CD14-positive monocyte (primary cell): ENCODE measurements around the gene TMTC3. TPM values are rescaled to one million over a fixed set of nuclear protein-coding genes. Genes with fewer than 3 reads are reported as not detected.

Experiments
- DNase-seq, 3 donors: peaks; one replicate each; pipeline ENCODE4 v3.0.0-alpha.2; 2011 to 2022
- H2AFZ ChIP-seq: 2 replicates; pipeline ENCODE4 v1.6.0; 2012; ENCODE audit warnings: mild to moderate bottlenecking, low read depth, low read length, inconsistent platforms; ENCODE audit not compliant: insufficient read depth, poor library complexity, severe bottlenecking
- H3K27ac ChIP-seq, 2 donors: 1 replicate in 1 of 2; 2 replicates in 1 of 2; pipeline ENCODE4 v1.5.1; 2012 to 2013; ENCODE audit warnings: low read length in 2 of 2, control low read depth in 1 of 2, inconsistent platforms in 1 of 2, low read depth in 1 of 2, mild to moderate bottlenecking in 1 of 2
- H3K27me3 ChIP-seq, 2 donors: one replicate each; pipeline versions ENCODE4 v1.6.0 to v1.6.1; 2011 to 2013; ENCODE audit warnings: low read length in 2 of 2; ENCODE audit not compliant: control insufficient read depth in 2 of 2, insufficient read depth in 2 of 2
- H3K36me3 ChIP-seq, 2 donors: replicated peaks in 1 of 2; 1 replicate in 1 of 2; 2 replicates in 1 of 2; pipeline versions ENCODE4 v1.5.1 to v1.6.1; 2012 to 2013; ENCODE audit warnings: low read length in 2 of 2, control low read depth in 1 of 2, inconsistent platforms in 1 of 2, mild to moderate bottlenecking in 1 of 2; ENCODE audit not compliant: insufficient read depth in 2 of 2, control insufficient read depth in 1 of 2
- H3K4me1 ChIP-seq, 2 donors: 1 replicate in 1 of 2; 2 replicates in 1 of 2; pipeline versions ENCODE4 v1.5.1 to v1.6.1; 2012 to 2013; ENCODE audit warnings: low read length in 2 of 2, control low read depth in 1 of 2, inconsistent platforms in 1 of 2, mild to moderate bottlenecking in 1 of 2, moderate library complexity in 1 of 2; ENCODE audit not compliant: insufficient read depth in 2 of 2, control insufficient read depth in 1 of 2
- H3K4me2 ChIP-seq: replicated peaks from 2 replicates; pipeline ENCODE3; 2012; ENCODE audit warnings: low read length, moderate library complexity, mild to moderate bottlenecking; ENCODE audit not compliant: poor library complexity, severe bottlenecking; ENCODE audit errors: extremely low read depth
- H3K4me3 ChIP-seq, 3 experiments: fragments of 200-600 bp in 1 of 3; sonication (generic) in 1 of 3; replicated peaks in 1 of 3; 1 replicate in 2 of 3; 2 replicates in 1 of 3; pipeline ENCODE4 v1.5.1; 2011 to 2013; ENCODE audit warnings: low read length in 3 of 3, mild to moderate bottlenecking in 3 of 3, control low read depth in 2 of 3, low read depth in 2 of 3, inconsistent platforms in 1 of 3, moderate library complexity in 1 of 3
- H3K79me2 ChIP-seq: 2 replicates; pipeline ENCODE4 v1.6.0; 2012; ENCODE audit warnings: mild to moderate bottlenecking, control low read depth, inconsistent platforms, low read length, moderate library complexity; ENCODE audit not compliant: insufficient read depth
- H3K9ac ChIP-seq: 2 replicates; pipeline ENCODE4 v1.6.0; 2017; ENCODE audit warnings: low read length, mild to moderate bottlenecking; ENCODE audit not compliant: insufficient read depth, poor library complexity, severe bottlenecking
- H3K9me3 ChIP-seq, 2 donors: replicated peaks in 1 of 2; 1 replicate in 1 of 2; 2 replicates in 1 of 2; pipeline versions ENCODE4 v1.5.1 to v1.6.1; 2012 to 2013; ENCODE audit warnings: low read length in 2 of 2, control low read depth in 1 of 2; ENCODE audit not compliant: control insufficient read depth in 1 of 2, insufficient read depth in 1 of 2
- H4K20me1 ChIP-seq: 2 replicates; pipeline ENCODE4 v1.6.0; 2012; ENCODE audit warnings: mild to moderate bottlenecking, low read length, control low read depth, moderate library complexity; ENCODE audit not compliant: insufficient read depth
- H3K27ac Mint-ChIP-seq, 7 donors: one replicate each; pipeline ENCODE4 v1.8.0; 2020; ENCODE audit warnings: mild to moderate bottlenecking in 7 of 7, mixed read lengths in 7 of 7, moderate library complexity in 6 of 7, inconsistent platforms in 2 of 7
- H3K27me3 Mint-ChIP-seq, 3 donors: one replicate each; pipeline ENCODE4 v1.8.0; 2021 to 2022; ENCODE audit warnings: low read depth in 3 of 3, mild to moderate bottlenecking in 3 of 3, mixed read lengths in 3 of 3, moderate library complexity in 3 of 3, inconsistent platforms in 1 of 3
- H3K36me3 Mint-ChIP-seq, 2 donors: one replicate each; pipeline ENCODE4 v1.8.0; 2020; ENCODE audit warnings: mixed read lengths in 2 of 2, inconsistent platforms in 1 of 2, mild to moderate bottlenecking in 1 of 2
- H3K4me1 Mint-ChIP-seq: one replicate; pipeline ENCODE4 v1.8.0; 2020; ENCODE audit warnings: mild to moderate bottlenecking, mixed read lengths
- H3K4me3 Mint-ChIP-seq, 2 donors: one replicate each; pipeline ENCODE4 v1.8.0; 2020; ENCODE audit warnings: mild to moderate bottlenecking in 2 of 2, mixed read lengths in 2 of 2, moderate library complexity in 1 of 2
- H3K9me3 Mint-ChIP-seq, 7 donors: one replicate each; pipeline ENCODE4 v1.8.0; 2020 to 2022; ENCODE audit warnings: mixed read lengths in 7 of 7, mild to moderate bottlenecking in 6 of 7, moderate library complexity in 6 of 7, inconsistent platforms in 2 of 7
- CTCF ChIP-seq: fragments of 200-600 bp; IDR thresholded peaks from one replicate; pipeline ENCODE4 v1.8.0; 2022; ENCODE audit warnings: antibody characterized with exemption, mild to moderate bottlenecking
- WGBS: methylation state at CpG from one replicate; pipeline ENCODE4 v1.1.5; 2013; ENCODE audit warnings: missing lambda C conversion rate; ENCODE audit not compliant: insufficient coverage; 5-methylcytosine and 5-hydroxymethylcytosine counted together
- intact Hi-C, 2 donors: fragments of 100-400 bp; cut with micrococcal nuclease; formaldehyde crosslinking; loops; one replicate each; pipeline versions ENCODE4 v1.15.0 to v1.15.1; 2023
- polyA plus RNA-seq, 3 donors: library from polyadenylated mRNA; depleted of rRNA in 1 of 3; unstranded in 2 of 3; stranded (reverse) in 1 of 3; fragments of 300-500 nt in 2 of 3; fragments of >200 nt in 1 of 3; fragmentation: Illumina TruSeq in 2 of 3; gene quantifications; 1 replicate in 2 of 3; 2 replicates in 1 of 3; pipeline ENCODE4 v1.2.3, GENCODE V29; 2012 to 2021

Gene TMTC3
- polyA plus RNA-seq, 3 donors, result 1.1 to 2.2 (median 1.2) TPM

GRCh38 chr12:88188180-88188579 is 46.1 kb downstream of the TMTC3 start:
- Histone ChIP-seq H3K27ac (no peak overlapping the region), H3K4me2 (no peak overlapping the region), H3K9ac (no peak overlapping the region), H3K79me2 (no peaks in the 10 kb centered on the region), H3K4me3 (no peak overlapping the region), H2AFZ (no peak overlapping the region), H3K27me3 (no peaks in the 10 kb centered on the region), H3K9me3 (no peaks in the 10 kb centered on the region), H3K4me1 (no peaks in the 10 kb centered on the region), H3K36me3 (peaks cover 7 to 23% of the 10 kb centered on the region in 2 donors), H4K20me1 (no peaks in the 10 kb centered on the region)
- no peak for TF ChIP-seq CTCF
- no peak for DNase-seq
- Mint-ChIP-seq H3K27me3 (no peaks in the 10 kb centered on the region), H3K27ac (no peak overlapping the region), H3K36me3 (peaks cover 19 to 21% of the 10 kb centered on the region in 2 donors), H3K4me1 (no peaks in the 10 kb centered on the region), H3K9me3 (peaks cover 0 to 5% (median 0%) of the 10 kb centered on the region in 7 donors), H3K4me3 (no peak overlapping the region)
- intact Hi-C loops, result no loop called here
- WGBS, result no CpG with 5 or more reads among the region's 1 CpG

- H3K4me2 ChIP-seq, result no peak overlapping the region
- no peaks in the 10 kb centered on the region for H3K79me2 ChIP-seq
- Mint-ChIP-seq H3K9me3 (no peaks in the 10 kb centered on the region), H3K36me3 (peaks cover 28 to 30% of the 10 kb centered on the region in 2 donors), H3K4me3 (no peak overlapping the region), H3K27ac (no peak overlapping the region), H3K27me3 (no peaks in the 10 kb centered on the region), H3K4me1 (no peaks in the 10 kb centered on the region)
- intact Hi-C loops, result no loop called here
- H4K20me1 ChIP-seq, result no peaks in the 10 kb centered on the region
- no peaks in the 10 kb centered on the region for H3K27me3 ChIP-seq
- no peaks in the 10 kb centered on the region for H3K4me1 ChIP-seq
- no CpG with 5 or more reads among the region's 2 CpGs for WGBS
- H3K9ac ChIP-seq, result no peak overlapping the region
- no peak overlapping the region for H3K27ac ChIP-seq
- no peak overlapping the region for H3K4me3 ChIP-seq
- TF ChIP-seq CTCF, result no peak
- H3K36me3 ChIP-seq, result peaks cover 16 to 18% of the 10 kb centered on the region in 2 donors
- H3K9me3 ChIP-seq, result no peaks in the 10 kb centered on the region
- no peak overlapping the region for H2AFZ ChIP-seq
- DNase-seq, result no peak
Measured at GRCh38 chr12:88192426-88192825, 50.3 kb downstream of the TMTC3 start.
